K562 (cell line): ENCODE results near the gene LENEP. TPM values are rescaled to one million over a fixed set of nuclear protein-coding genes. Genes with fewer than 3 reads are reported as not detected.
A peak's percentile ranks its signal among the peaks of the same experiment; 100 is the strongest.

Source experiments
- ATAC-seq: fragments of 200-7000 bp; cut with Tn5 transposase; 3 replicates; pipeline ENCODE4 v1.9.1; 2020; ENCODE audit warnings: moderate library complexity
- BruUV-seq: library from RNA; stranded (reverse); fragments of 400-500 nt; replicated peaks from 2 replicates; lab custom pipeline; 2021; lab: Mats Ljungman, UMichigan
- CTCF ChIA-PET: fragments of 300-600 bp; formaldehyde crosslinking; extraction: SDS; loops from one replicate; lab custom pipeline; 2021; ENCODE audit warnings: low intra/inter-chr PET ratio; lab: Yijun Ruan, JAX
- POLR2A ChIA-PET: fragments of 300-600, 350-650 bp; sonication (Branson Sonifier 250); formaldehyde crosslinking; extraction: SDS; loops from one replicate; lab custom pipeline; 2021; ENCODE audit warnings: antibody characterized with exemption, inconsistent platforms; lab: Yijun Ruan, JAX
- DNase-seq, 4 experiments: peaks; one replicate each; pipeline versions ENCODE4 v3.0.0 to v3.0.0-alpha.2; 2011 to 2018; ENCODE audit warnings: low spot score in 3 of 4, mixed read lengths in 3 of 4; ENCODE audit errors: extremely low read depth in 1 of 4
- FAIRE-seq: peaks from 2 replicates; lab custom pipeline; 2011; peaks lifted over from hg19 to GRCh38; lab: Jason Lieb, UNC
- H2AFZ ChIP-seq: 2 replicates; pipeline ENCODE4 v1.6.0; 2011; ENCODE audit warnings: low read depth, low read length, control low read depth, inconsistent platforms
- H3K27ac ChIP-seq: fragments of 200-600 bp; 3 replicates; pipeline ENCODE4 v1.8.0; 2011; ENCODE audit warnings: low read depth, mild to moderate bottlenecking, control low read depth, inconsistent platforms, low read length, moderate library complexity, mixed read lengths; ENCODE audit errors: extremely low read depth
- H3K27me3 ChIP-seq, 2 experiments: fragments of 300-600 bp in 1 of 2; 2 replicates in 1 of 2; 3 replicates in 1 of 2; pipeline versions ENCODE4 v1.6.0 to v1.8.0; 2011; ENCODE audit warnings: inconsistent platforms in 2 of 2, low read length in 2 of 2, mild to moderate bottlenecking in 1 of 2, mixed read lengths in 1 of 2, moderate library complexity in 1 of 2; ENCODE audit not compliant: control insufficient read depth in 2 of 2, insufficient read depth in 2 of 2
- H3K36me3 ChIP-seq: fragments of 300-600 bp; 3 replicates; pipeline ENCODE4 v1.8.0; 2011; ENCODE audit warnings: mild to moderate bottlenecking, low read length, inconsistent platforms; ENCODE audit not compliant: control insufficient read depth, insufficient read depth
- H3K4me1 ChIP-seq, 2 experiments: fragments of 200-600 bp in 1 of 2; replicated peaks in 1 of 2; 2 replicates in 1 of 2; 3 replicates in 1 of 2; pipeline versions ENCODE4 v1.5.1 to v1.8.0; 2011; ENCODE audit warnings: inconsistent platforms in 2 of 2, low read length in 2 of 2, mild to moderate bottlenecking in 1 of 2, mixed read lengths in 1 of 2, moderate library complexity in 1 of 2; ENCODE audit not compliant: control insufficient read depth in 2 of 2, insufficient read depth in 2 of 2
- H3K4me2 ChIP-seq: 2 replicates; pipeline ENCODE4 v1.6.1; 2011; ENCODE audit warnings: low read length, control low read depth, inconsistent platforms, mixed read lengths; ENCODE audit not compliant: insufficient read depth
- H3K4me3 ChIP-seq: fragments of 200-600 bp; sonication (generic), shearing (Covaris generic); 2 replicates; pipeline ENCODE4 v1.5.1; 2016; ENCODE audit warnings: control low read depth, inconsistent platforms
- H3K79me2 ChIP-seq: fragments of 200-600 bp; 3 replicates; pipeline ENCODE4 v1.8.0; 2011; ENCODE audit warnings: low read length, inconsistent platforms; ENCODE audit not compliant: control insufficient read depth, insufficient read depth
- H3K9ac ChIP-seq, 2 experiments: 2 replicates each; pipeline versions ENCODE4 v1.6.0 to v1.6.1; 2011; ENCODE audit warnings: low read depth in 2 of 2, low read length in 2 of 2, control low read depth in 1 of 2, inconsistent platforms in 1 of 2, mild to moderate bottlenecking in 1 of 2, mixed read lengths in 1 of 2; ENCODE audit not compliant: insufficient read depth in 1 of 2
- H3K9me1 ChIP-seq: one replicate; pipeline ENCODE4 v1.6.0; 2011; ENCODE audit warnings: inconsistent platforms, mild to moderate bottlenecking, low read length, moderate library complexity; ENCODE audit not compliant: control insufficient read depth, insufficient read depth
- H3K9me3 ChIP-seq: replicated peaks from 2 replicates; pipeline ENCODE4 v1.5.1; 2011; ENCODE audit warnings: low read depth, low read length, inconsistent platforms; ENCODE audit not compliant: control insufficient read depth, insufficient read depth
- H4K20me1 ChIP-seq: replicated peaks from 2 replicates; pipeline ENCODE4 v1.6.1; 2011; ENCODE audit warnings: low read length, inconsistent platforms, mixed read lengths; ENCODE audit not compliant: control insufficient read depth, insufficient read depth
- MAFK ChIP-seq: IDR thresholded peaks from 2 replicates; pipeline ENCODE4 v1.6.1; 2011; ENCODE audit warnings: low read length, improper control_type of control experiment
- NRF1 ChIP-seq, 2 experiments: fragments of 450-650 bp; IDR thresholded peaks in 1 of 2; conservative IDR thresholded peaks in 1 of 2; 2 replicates each; pipeline ENCODE4 v1.6.1; 2014; ENCODE audit warnings: mild to moderate bottlenecking in 2 of 2
- SMAD3 ChIP-seq: fragments of 450-650 bp; formaldehyde crosslinking; conservative IDR thresholded peaks from 2 replicates; pipeline ENCODE4 v1.4.0; 2020; ENCODE audit warnings: mild to moderate bottlenecking
- YY1 ChIP-seq, 3 experiments: IDR thresholded peaks; 2 replicates each; pipeline ENCODE4 v1.6.1; 2011; ENCODE audit warnings: low read length in 2 of 3, mild to moderate bottlenecking in 2 of 3, moderate library complexity in 2 of 3, borderline replicate concordance in 1 of 3, control low read depth in 1 of 3, low read depth in 1 of 3; ENCODE audit not compliant: insufficient read depth in 3 of 3, insufficient replicate concordance in 2 of 3, control insufficient read depth in 1 of 3, insufficient read length in 1 of 3; ENCODE audit errors: extremely low read depth in 1 of 3
- ZNF79 ChIP-seq: fragments of 250-450 bp; sonication (Bioruptor Pico); IDR thresholded peaks from 2 replicates; pipeline ENCODE4 v1.4.0; 2020; ENCODE audit warnings: low read depth, mild to moderate bottlenecking, moderate library complexity
- WGBS: fragments of 100-300 bp; shearing (Covaris generic); methylation state at CpG from one replicate; pipeline ENCODE4 v1.1.6; 2016; ENCODE audit warnings: low coverage, mixed read lengths; ENCODE audit not compliant: insufficient coverage; ENCODE audit errors: missing lambda C conversion rate; 5-methylcytosine and 5-hydroxymethylcytosine counted together
- in situ Hi-C: fragments of 300-500 bp; cut with MboI; formaldehyde crosslinking; loops from 4 replicates; pipeline ENCODE4 v1.15.0; 2018; ENCODE audit warnings: inconsistent platforms, mixed read lengths
- intact Hi-C: fragments of 100-400 bp; cut with micrococcal nuclease; formaldehyde crosslinking; loops from 2 replicates; pipeline ENCODE4 v1.14.2; 2022
- polyA plus RNA-seq, 8 experiments: library from polyadenylated mRNA; depleted of rRNA in 4 of 8; stranded (reverse) in 5 of 8; unstranded in 3 of 8; fragments of >200 nt; fragmentation: Nextera tagmentation in 2 of 8; fragmentation: Illumina TruSeq in 1 of 8; extraction: Ambion mirVana in 2 of 8; extraction: Trizol in 1 of 8; gene quantifications; 2 replicates each; pipeline versions ENCODE4 v1.2.1 to v1.2.3, GENCODE V29; 2011 to 2014; ENCODE audit warnings: inconsistent platforms in 1 of 8, missing spikeins in 1 of 8
- total RNA-seq, 7 experiments: library from RNA; depleted of rRNA in 6 of 7; stranded (reverse); fragments of >200 nt in 6 of 7; fragmentation: Illumina TruSeq in 2 of 7; extraction: Trizol in 2 of 7; gene quantifications; 2 replicates each; pipeline versions ENCODE4 v1.2.1 to v1.2.3, GENCODE V29; 2011 to 2021; ENCODE audit warnings: low replicate concordance in 1 of 7
- TF ChIP-seq, protein P1 (sequence below): fragments of 450-650 bp; IDR thresholded peaks from 2 replicates; pipeline ENCODE4 v1.6.1; 2017; ENCODE audit warnings: antibody characterized with exemption, mild to moderate bottlenecking

LENEP gene
- total and polyA plus RNA-seq, 9 of the 15 experiments (the other 6 are each of a cell fraction or from before 2014, with no cell fraction given) = 0.23 to 0.87 (median 0.67) TPM; not detected in 5

DNA sequence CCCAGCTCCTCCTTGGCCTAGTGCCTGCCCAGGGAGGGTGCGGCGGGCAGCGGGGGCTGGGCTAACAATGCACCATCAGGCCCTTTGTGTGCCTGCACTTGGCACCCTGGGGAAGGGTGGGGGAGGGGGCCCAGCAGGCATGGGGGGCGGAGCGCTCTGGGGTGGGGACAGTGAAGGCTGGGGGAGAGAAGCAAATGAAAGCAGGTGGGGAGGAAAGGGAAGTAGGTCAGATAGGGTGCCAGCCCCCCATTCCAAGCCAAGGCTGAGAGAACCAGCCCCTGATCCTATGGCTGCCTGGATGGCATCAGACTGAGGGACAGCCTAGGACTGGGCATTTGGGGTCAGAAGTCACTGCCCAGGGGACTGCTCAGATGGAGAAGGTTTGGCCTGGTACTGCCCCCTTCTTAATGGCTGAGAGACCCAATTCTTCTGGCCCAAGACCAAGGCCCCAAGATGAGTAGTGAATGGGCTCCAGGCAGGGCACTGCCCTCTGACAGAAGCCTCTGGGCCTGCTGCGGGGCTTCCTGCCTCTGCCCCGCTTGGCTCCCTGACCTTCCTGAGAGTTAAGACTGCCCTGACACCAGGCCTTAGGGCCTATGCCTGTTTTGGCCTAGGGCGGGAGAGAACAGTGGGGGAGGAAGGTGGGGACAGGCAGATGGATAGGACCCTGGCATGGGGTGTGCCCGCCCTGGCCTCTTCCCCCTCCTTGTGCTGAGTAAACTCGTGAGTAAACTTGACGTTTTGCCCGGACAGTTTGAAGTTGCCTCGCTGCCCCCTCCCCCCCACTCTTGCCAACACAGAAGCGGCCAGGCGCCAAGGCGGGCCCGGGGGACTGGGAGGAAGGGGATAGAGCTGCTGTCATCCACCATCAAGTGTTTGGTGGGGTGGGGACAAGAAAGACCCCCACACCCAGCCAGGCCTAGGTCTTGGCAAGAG is 12.0 kb downstream of the LENEP start:
- Histone ChIP-seq H4K20me1 (peaks cover 3% of the 10 kb centered on the region), H2AFZ (no peak overlapping the region), H3K27ac (peak overlapping the region; percentile 99), H3K79me2 (peaks cover 82% of the 10 kb centered on the region), H3K27me3 (no peaks in the 10 kb centered on the region), H3K4me1 (peaks cover 58 to 78% of the 10 kb centered on the region in 2 experiments), H3K4me3 (peak overlapping the region; percentile 97; the same call in 1 of the 2 replicates), H3K9me1 (no peaks in the 10 kb centered on the region), H3K9me3 (no peaks in the 10 kb centered on the region), H3K9ac (peak overlapping the region; percentile 99; a peak in 3 of 4 replicates), H3K4me2 (peak overlapping the region; percentile 99), H3K36me3 (peaks cover 47% of the 10 kb centered on the region; the same call in 2 of the 3 replicates)
- in situ Hi-C loops (no loop called here), intact Hi-C loops (no loop called here)
- POLR2A ChIA-PET = interaction anchor here (0.7 to 1.2 kb wide), 3 partner anchors 7 to 79 kb away, joined by 3 to 6 read pairs (median 3); no protein-coding TSS in a partner anchor
- FAIRE-seq (no peak), ATAC-seq (no peak), DNase-seq (no peak)
- BruUV-seq = no TSS peak
- CTCF ChIA-PET = no interaction called here
- WGBS = 95% methylated on average over 4 of the region's 17 CpGs
- TF ChIP-seq YY1 (IDR thresholded peaks at IDR 0.05; ENCODE audit: borderline replicate concordance in 1 of 3, control insufficient read depth in 1 of 3, extremely low read depth in 1 of 3, insufficient read depth in 3 of 3, insufficient read length in 1 of 3, insufficient replicate concordance in 2 of 3, low read depth in 1 of 3, low read length in 2 of 3) (no peak), MAFK (no peak), SMAD3 (CRISPR knock-in tag) (no peak), NRF1 (conservative IDR thresholded peaks at IDR 0.05 in 1 of 2, IDR thresholded peaks at IDR 0.05 in 1 of 2) (no peak), ZNF79 (no peak)
- TF ChIP-seq, protein P1, sequence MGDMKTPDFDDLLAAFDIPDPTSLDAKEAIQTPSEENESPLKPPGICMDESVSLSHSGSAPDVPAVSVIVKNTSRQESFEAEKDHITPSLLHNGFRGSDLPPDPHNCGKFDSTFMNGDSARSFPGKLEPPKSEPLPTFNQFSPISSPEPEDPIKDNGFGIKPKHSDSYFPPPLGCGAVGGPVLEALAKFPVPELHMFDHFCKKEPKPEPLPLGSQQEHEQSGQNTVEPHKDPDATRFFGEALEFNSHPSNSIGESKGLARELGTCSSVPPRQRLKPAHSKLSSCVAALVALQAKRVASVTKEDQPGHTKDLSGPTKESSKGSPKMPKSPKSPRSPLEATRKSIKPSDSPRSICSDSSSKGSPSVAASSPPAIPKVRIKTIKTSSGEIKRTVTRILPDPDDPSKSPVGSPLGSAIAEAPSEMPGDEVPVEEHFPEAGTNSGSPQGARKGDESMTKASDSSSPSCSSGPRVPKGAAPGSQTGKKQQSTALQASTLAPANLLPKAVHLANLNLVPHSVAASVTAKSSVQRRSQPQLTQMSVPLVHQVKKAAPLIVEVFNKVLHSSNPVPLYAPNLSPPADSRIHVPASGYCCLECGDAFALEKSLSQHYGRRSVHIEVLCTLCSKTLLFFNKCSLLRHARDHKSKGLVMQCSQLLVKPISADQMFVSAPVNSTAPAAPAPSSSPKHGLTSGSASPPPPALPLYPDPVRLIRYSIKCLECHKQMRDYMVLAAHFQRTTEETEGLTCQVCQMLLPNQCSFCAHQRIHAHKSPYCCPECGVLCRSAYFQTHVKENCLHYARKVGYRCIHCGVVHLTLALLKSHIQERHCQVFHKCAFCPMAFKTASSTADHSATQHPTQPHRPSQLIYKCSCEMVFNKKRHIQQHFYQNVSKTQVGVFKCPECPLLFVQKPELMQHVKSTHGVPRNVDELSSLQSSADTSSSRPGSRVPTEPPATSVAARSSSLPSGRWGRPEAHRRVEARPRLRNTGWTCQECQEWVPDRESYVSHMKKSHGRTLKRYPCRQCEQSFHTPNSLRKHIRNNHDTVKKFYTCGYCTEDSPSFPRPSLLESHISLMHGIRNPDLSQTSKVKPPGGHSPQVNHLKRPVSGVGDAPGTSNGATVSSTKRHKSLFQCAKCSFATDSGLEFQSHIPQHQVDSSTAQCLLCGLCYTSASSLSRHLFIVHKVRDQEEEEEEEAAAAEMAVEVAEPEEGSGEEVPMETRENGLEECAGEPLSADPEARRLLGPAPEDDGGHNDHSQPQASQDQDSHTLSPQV = no peak
